K562 (cell line): Measurements from ENCODE around the gene SH3TC2. TPM values are rescaled to one million over a fixed set of nuclear protein-coding genes. Genes with fewer than 3 reads are reported as not detected.

ENCODE experiments used
- ATAC-seq: fragments of 200-7000 bp; cut with Tn5 transposase; 3 replicates; pipeline ENCODE4 v1.9.1; 2020; ENCODE audit warnings: moderate library complexity
- BruUV-seq: library from RNA; stranded (reverse); fragments of 400-500 nt; replicated peaks from 2 replicates; lab custom pipeline; 2021; lab: Mats Ljungman, UMichigan
- CTCF ChIA-PET: fragments of 300-600 bp; formaldehyde crosslinking; extraction: SDS; loops from one replicate; lab custom pipeline; 2021; ENCODE audit warnings: low intra/inter-chr PET ratio; lab: Yijun Ruan, JAX
- POLR2A ChIA-PET: fragments of 300-600, 350-650 bp; sonication (Branson Sonifier 250); formaldehyde crosslinking; extraction: SDS; loops from one replicate; lab custom pipeline; 2021; ENCODE audit warnings: antibody characterized with exemption, inconsistent platforms; lab: Yijun Ruan, JAX
- DNase-seq, 4 experiments: peaks; one replicate each; pipeline versions ENCODE4 v3.0.0 to v3.0.0-alpha.2; 2011 to 2018; ENCODE audit warnings: low spot score in 3 of 4, mixed read lengths in 3 of 4; ENCODE audit errors: extremely low read depth in 1 of 4
- FAIRE-seq: peaks from 2 replicates; lab custom pipeline; 2011; peaks lifted over from hg19 to GRCh38; lab: Jason Lieb, UNC
- H2AFZ ChIP-seq: 2 replicates; pipeline ENCODE4 v1.6.0; 2011; ENCODE audit warnings: low read depth, low read length, control low read depth, inconsistent platforms
- H3K27ac ChIP-seq: fragments of 200-600 bp; 3 replicates; pipeline ENCODE4 v1.8.0; 2011; ENCODE audit warnings: low read depth, mild to moderate bottlenecking, control low read depth, inconsistent platforms, low read length, moderate library complexity, mixed read lengths; ENCODE audit errors: extremely low read depth
- H3K27me3 ChIP-seq, 2 experiments: fragments of 300-600 bp in 1 of 2; 2 replicates in 1 of 2; 3 replicates in 1 of 2; pipeline versions ENCODE4 v1.6.0 to v1.8.0; 2011; ENCODE audit warnings: inconsistent platforms in 2 of 2, low read length in 2 of 2, mild to moderate bottlenecking in 1 of 2, mixed read lengths in 1 of 2, moderate library complexity in 1 of 2; ENCODE audit not compliant: control insufficient read depth in 2 of 2, insufficient read depth in 2 of 2
- H3K36me3 ChIP-seq: fragments of 300-600 bp; 3 replicates; pipeline ENCODE4 v1.8.0; 2011; ENCODE audit warnings: mild to moderate bottlenecking, low read length, inconsistent platforms; ENCODE audit not compliant: control insufficient read depth, insufficient read depth
- H3K4me1 ChIP-seq, 2 experiments: fragments of 200-600 bp in 1 of 2; replicated peaks in 1 of 2; 2 replicates in 1 of 2; 3 replicates in 1 of 2; pipeline versions ENCODE4 v1.5.1 to v1.8.0; 2011; ENCODE audit warnings: inconsistent platforms in 2 of 2, low read length in 2 of 2, mild to moderate bottlenecking in 1 of 2, mixed read lengths in 1 of 2, moderate library complexity in 1 of 2; ENCODE audit not compliant: control insufficient read depth in 2 of 2, insufficient read depth in 2 of 2
- H3K4me2 ChIP-seq: 2 replicates; pipeline ENCODE4 v1.6.1; 2011; ENCODE audit warnings: low read length, control low read depth, inconsistent platforms, mixed read lengths; ENCODE audit not compliant: insufficient read depth
- H3K4me3 ChIP-seq: fragments of 200-600 bp; sonication (generic), shearing (Covaris generic); 2 replicates; pipeline ENCODE4 v1.5.1; 2016; ENCODE audit warnings: control low read depth, inconsistent platforms
- H3K79me2 ChIP-seq: fragments of 200-600 bp; 3 replicates; pipeline ENCODE4 v1.8.0; 2011; ENCODE audit warnings: low read length, inconsistent platforms; ENCODE audit not compliant: control insufficient read depth, insufficient read depth
- H3K9ac ChIP-seq, 2 experiments: 2 replicates each; pipeline versions ENCODE4 v1.6.0 to v1.6.1; 2011; ENCODE audit warnings: low read depth in 2 of 2, low read length in 2 of 2, control low read depth in 1 of 2, inconsistent platforms in 1 of 2, mild to moderate bottlenecking in 1 of 2, mixed read lengths in 1 of 2; ENCODE audit not compliant: insufficient read depth in 1 of 2
- H3K9me1 ChIP-seq: one replicate; pipeline ENCODE4 v1.6.0; 2011; ENCODE audit warnings: inconsistent platforms, mild to moderate bottlenecking, low read length, moderate library complexity; ENCODE audit not compliant: control insufficient read depth, insufficient read depth
- H3K9me3 ChIP-seq: replicated peaks from 2 replicates; pipeline ENCODE4 v1.5.1; 2011; ENCODE audit warnings: low read depth, low read length, inconsistent platforms; ENCODE audit not compliant: control insufficient read depth, insufficient read depth
- H4K20me1 ChIP-seq: replicated peaks from 2 replicates; pipeline ENCODE4 v1.6.1; 2011; ENCODE audit warnings: low read length, inconsistent platforms, mixed read lengths; ENCODE audit not compliant: control insufficient read depth, insufficient read depth
- ARID1B ChIP-seq: fragments of 450-650 bp; IDR thresholded peaks from 2 replicates; pipeline ENCODE4 v1.6.1; 2016; ENCODE audit warnings: antibody characterized with exemption, mild to moderate bottlenecking, inconsistent platforms
- DMBX1 ChIP-seq: fragments of 250-450 bp; sonication (Bioruptor Pico); IDR thresholded peaks from 2 replicates; pipeline ENCODE4 v1.8.0; 2022; ENCODE audit warnings: inconsistent platforms, mild to moderate bottlenecking, moderate library complexity, borderline replicate concordance
- DNMT1 ChIP-seq: fragments of 450-650 bp; IDR thresholded peaks from 2 replicates; pipeline ENCODE4 v1.6.1; 2016; ENCODE audit warnings: antibody characterized with exemption, mild to moderate bottlenecking
- EP300 ChIP-seq: IDR thresholded peaks from 2 replicates; pipeline ENCODE4 v1.6.1; 2012; ENCODE audit warnings: low read length, improper control_type of control experiment
- FOSL1 ChIP-seq: fragments of 200-800 bp; sonication (Bioruptor generic); conservative IDR thresholded peaks from 2 replicates; pipeline ENCODE4 v1.6.1; 2016; ENCODE audit warnings: missing genetic modification characterization, missing compliant biosample characterization
- NFIC ChIP-seq: fragments of 450-650 bp; IDR thresholded peaks from 2 replicates; pipeline ENCODE4 v1.6.1; 2017; ENCODE audit warnings: mild to moderate bottlenecking, inconsistent platforms
- NR2C2 ChIP-seq, 2 experiments: fragments of 200-800 bp in 1 of 2; sonication (Bioruptor generic) in 1 of 2; sonication (generic) in 1 of 2; formaldehyde crosslinking in 1 of 2; IDR thresholded peaks; 2 replicates each; pipeline versions ENCODE4 v1.6.1 to v1.8.0; 2016 to 2022; ENCODE audit warnings: mild to moderate bottlenecking in 1 of 2, missing compliant biosample characterization in 1 of 2, missing genetic modification characterization in 1 of 2, missing genetic modification reagents in 1 of 2
- RBM25 ChIP-seq: fragments of 200-400 bp; formaldehyde crosslinking; IDR thresholded peaks from 2 replicates; pipeline ENCODE4 v1.6.1; 2018; ENCODE audit warnings: low read length, low read depth, moderate library complexity; ENCODE audit not compliant: severe bottlenecking
- SMARCC2 ChIP-seq: fragments of 450-650 bp; IDR thresholded peaks from 2 replicates; pipeline ENCODE4 v1.6.1; 2017; ENCODE audit warnings: antibody characterized with exemption, moderate library complexity, mild to moderate bottlenecking, low read depth
- VEZF1 ChIP-seq: fragments of 200-800 bp; sonication (Bioruptor generic); IDR thresholded peaks from 2 replicates; pipeline ENCODE4 v1.6.1; 2017; ENCODE audit warnings: missing genetic modification characterization, missing compliant biosample characterization
- ZNF121 ChIP-seq: sonication (generic); formaldehyde crosslinking; conservative IDR thresholded peaks from 2 replicates; pipeline ENCODE4 v1.8.0; 2022; ENCODE audit warnings: missing genetic modification reagents
- ZNF384 ChIP-seq: IDR thresholded peaks from 2 replicates; pipeline ENCODE4 v1.6.1; 2012; ENCODE audit warnings: low read depth, low read length, improper control_type of control experiment
- WGBS: fragments of 100-300 bp; shearing (Covaris generic); methylation state at CpG from one replicate; pipeline ENCODE4 v1.1.6; 2016; ENCODE audit warnings: low coverage, mixed read lengths; ENCODE audit not compliant: insufficient coverage; ENCODE audit errors: missing lambda C conversion rate; 5-methylcytosine and 5-hydroxymethylcytosine counted together
- in situ Hi-C: fragments of 300-500 bp; cut with MboI; formaldehyde crosslinking; loops from 4 replicates; pipeline ENCODE4 v1.15.0; 2018; ENCODE audit warnings: inconsistent platforms, mixed read lengths
- intact Hi-C: fragments of 100-400 bp; cut with micrococcal nuclease; formaldehyde crosslinking; loops from 2 replicates; pipeline ENCODE4 v1.14.2; 2022
- polyA plus RNA-seq, 8 experiments: library from polyadenylated mRNA; depleted of rRNA in 4 of 8; stranded (reverse) in 5 of 8; unstranded in 3 of 8; fragments of >200 nt; fragmentation: Nextera tagmentation in 2 of 8; fragmentation: Illumina TruSeq in 1 of 8; extraction: Ambion mirVana in 2 of 8; extraction: Trizol in 1 of 8; gene quantifications; 2 replicates each; pipeline versions ENCODE4 v1.2.1 to v1.2.3, GENCODE V29; 2011 to 2014; ENCODE audit warnings: inconsistent platforms in 1 of 8, missing spikeins in 1 of 8
- total RNA-seq, 7 experiments: library from RNA; depleted of rRNA in 6 of 7; stranded (reverse); fragments of >200 nt in 6 of 7; fragmentation: Illumina TruSeq in 2 of 7; extraction: Trizol in 2 of 7; gene quantifications; 2 replicates each; pipeline versions ENCODE4 v1.2.1 to v1.2.3, GENCODE V29; 2011 to 2021; ENCODE audit warnings: low replicate concordance in 1 of 7

Gene SH3TC2
- total and polyA plus RNA-seq, 9 of the 15 experiments (the other 6 are each of a cell fraction or from before 2014, with no cell fraction given) = 0.03 to 0.80 (median 0.55) TPM; not detected in 1

- TF ChIP-seq DNMT1 (no peak), DMBX1 (no peak)
Measured at GRCh38 chr5:149053072-149053695, 9.7 kb downstream of the SH3TC2 start (continued).

- in situ Hi-C loops (loop anchor here (25.0 kb wide), 2 partner anchors 612 to 862 kb away; no protein-coding TSS in a partner anchor), intact Hi-C loops (no loop called here)
- Histone ChIP-seq H3K27me3 (no peaks in the 10 kb centered on the region), H3K79me2 (no peaks in the 10 kb centered on the region), H3K9ac (no peak overlapping the region), H2AFZ (no peak overlapping the region), H3K4me3 (no peak overlapping the region), H3K9me1 (no peaks in the 10 kb centered on the region), H3K27ac (no peak overlapping the region), H3K9me3 (no peaks in the 10 kb centered on the region), H4K20me1 (no peaks in the 10 kb centered on the region), H3K4me2 (no peak overlapping the region), H3K4me1 (peaks cover 0 to 22% of the 10 kb centered on the region in 2 experiments; a peak in 4 of 5 replicates), H3K36me3 (no peaks in the 10 kb centered on the region)
- peak; percentile 58 for ATAC-seq
- DNase-seq = peak in 1 of 4 experiments; percentile 56
- POLR2A ChIA-PET = interaction anchor here (1.1 to 1.5 kb wide), 2 partner anchors 8 to 11 kb away, joined by 3 to 4 read pairs; no protein-coding TSS in a partner anchor
- TF ChIP-seq ZNF384 (peak; percentile 29; the same call in 1 of the 2 replicates), ARID1B (peak; percentile 14; the same call in 1 of the 2 replicates), NR2C2 (CRISPR knock-in tag; IDR thresholded peaks at IDR 0.05) (no peak), NR2C2 (tag; IDR thresholded peaks at IDR 0.05) (peak; percentile 38; the same call in 1 of the 2 replicates), NFIC (peak; percentile 88), EP300 (no peak), SMARCC2 (no peak), ZNF121 (CRISPR knock-in tag) (0 out of 2 replicates have a peak, but pooled peaks have one; percentile 14), RBM25 (peak; percentile 22), FOSL1 (peak; percentile 63), VEZF1 (CRISPR knock-in tag) (0 out of 2 replicates have a peak, but pooled peaks have one; percentile 14)
- CTCF ChIA-PET = no interaction called here
- FAIRE-seq = no peak
- BruUV-seq = no TSS peak
- 18% methylated on average over 3 of the region's 3 CpGs for whole genome bisulfite sequencing
Measured at GRCh38 chr5:149049371-149049781, 13.5 kb downstream of the SH3TC2 start.
